Measurements from ENCODE around the gene SRSF4. TPM values are rescaled to one million over a fixed set of nuclear protein-coding genes. Genes with fewer than 3 reads are reported as not detected.

SRSF4 gene
- total and polyA plus RNA-seq, 10 of the 15 experiments (the other 5 are each of a cell fraction or from before 2014, with no cell fraction given): 17.2 to 107 (median 78.6) TPM

DNA sequence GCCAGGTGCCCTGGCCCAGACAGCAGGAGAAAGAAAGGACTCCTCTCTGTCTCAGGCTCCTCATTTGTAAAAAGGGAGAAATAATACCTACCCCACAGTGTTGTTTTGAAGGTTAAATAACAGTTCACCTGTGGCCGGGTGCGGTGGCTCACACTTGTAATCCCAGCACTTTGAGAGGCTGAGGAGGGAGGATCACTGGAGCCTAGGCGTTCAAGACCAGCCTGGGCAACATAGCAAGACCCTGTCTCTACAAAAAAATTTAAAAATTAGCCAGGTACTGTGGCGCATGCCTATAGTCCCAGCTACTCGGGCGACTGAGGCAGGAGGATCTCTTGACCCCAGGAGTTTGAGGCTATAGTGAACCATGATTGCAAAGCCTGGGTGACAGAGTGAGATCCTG is 55.5 kb downstream of the SRSF4 start (continued):
- TF ChIP-seq EGR1 (IDR thresholded peaks at IDR 0.05; ENCODE audit: borderline replicate concordance in 1 of 2, low read depth in 2 of 2, low read length in 2 of 2): no peak

DNA sequence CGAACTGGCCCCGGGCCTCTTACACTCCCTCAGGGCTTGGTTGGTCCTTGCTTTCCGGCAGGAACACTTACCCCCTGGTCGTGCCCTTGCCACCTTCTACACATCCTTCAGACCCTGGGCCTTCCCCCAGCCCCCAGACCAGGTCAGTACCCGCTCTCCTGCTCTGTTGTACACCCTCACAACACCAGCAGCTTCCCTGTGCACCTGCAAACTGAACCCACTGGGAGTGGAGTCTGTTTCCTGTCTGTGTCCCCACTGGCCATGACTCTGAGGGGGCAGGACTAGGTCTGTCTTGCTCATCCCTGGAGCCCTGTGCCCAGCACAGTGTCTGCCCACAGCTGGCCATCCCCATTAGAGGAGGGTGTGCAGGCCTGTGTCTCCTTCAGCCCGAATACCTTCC is 55.9 kb downstream of the SRSF4 start:
- in situ Hi-C loops (cut with MboI): no loop called here
- ChIA-PET POLR2A (no interaction called here), RAD21 (ENCODE audit: unreplicated experiment) (no interaction called here), SMC1A (ENCODE audit: uncharacterized antibody, unreplicated experiment) (no interaction called here), CTCF (no interaction called here)
- H3K9ac ChIP-seq (ENCODE audit: control insufficient read depth, insufficient read depth, low read length): no peak overlapping the region
- BruUV-seq (replicated peaks): no TSS peak
- FAIRE-seq: no peak
- no peak for TF ChIP-seq YBX1 (IDR thresholded peaks at IDR 0.05)
- TF ChIP-seq HCFC1 (IDR thresholded peaks at IDR 0.05; ENCODE audit: low read length): no peak
- TF ChIP-seq, protein P1, sequence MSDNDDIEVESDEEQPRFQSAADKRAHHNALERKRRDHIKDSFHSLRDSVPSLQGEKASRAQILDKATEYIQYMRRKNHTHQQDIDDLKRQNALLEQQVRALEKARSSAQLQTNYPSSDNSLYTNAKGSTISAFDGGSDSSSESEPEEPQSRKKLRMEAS (IDR thresholded peaks at IDR 0.05; ENCODE audit: low read depth, low read length): no peak
- TF ChIP-seq, protein P2, sequence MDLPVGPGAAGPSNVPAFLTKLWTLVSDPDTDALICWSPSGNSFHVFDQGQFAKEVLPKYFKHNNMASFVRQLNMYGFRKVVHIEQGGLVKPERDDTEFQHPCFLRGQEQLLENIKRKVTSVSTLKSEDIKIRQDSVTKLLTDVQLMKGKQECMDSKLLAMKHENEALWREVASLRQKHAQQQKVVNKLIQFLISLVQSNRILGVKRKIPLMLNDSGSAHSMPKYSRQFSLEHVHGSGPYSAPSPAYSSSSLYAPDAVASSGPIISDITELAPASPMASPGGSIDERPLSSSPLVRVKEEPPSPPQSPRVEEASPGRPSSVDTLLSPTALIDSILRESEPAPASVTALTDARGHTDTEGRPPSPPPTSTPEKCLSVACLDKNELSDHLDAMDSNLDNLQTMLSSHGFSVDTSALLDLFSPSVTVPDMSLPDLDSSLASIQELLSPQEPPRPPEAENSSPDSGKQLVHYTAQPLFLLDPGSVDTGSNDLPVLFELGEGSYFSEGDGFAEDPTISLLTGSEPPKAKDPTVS (IDR thresholded peaks at IDR 0.05; ENCODE audit: low read depth, low read length): no peak
- TF ChIP-seq ZNF384 (IDR thresholded peaks at IDR 0.05; ENCODE audit: borderline replicate concordance, low read depth, low read length): no peak
- no peak for TF ChIP-seq ZNF217 (IDR thresholded peaks at IDR 0.05)
- no peak for TF ChIP-seq NFYA (IDR thresholded peaks at IDR 0.05; ENCODE audit: borderline replicate concordance, low read depth, low read length)
- TF ChIP-seq ZNF207 (IDR thresholded peaks at IDR 0.05; ENCODE audit: borderline replicate concordance): no peak
- no peak for TF ChIP-seq POU2F2 (IDR thresholded peaks at IDR 0.05; ENCODE audit: borderline replicate concordance, low read depth, low read length)
- TF ChIP-seq SRF (IDR thresholded peaks at IDR 0.05; ENCODE audit: low read depth in 2 of 2, low read length in 2 of 2): no peak
- H2AFZ ChIP-seq (ENCODE audit: control insufficient read depth, low read depth, low read length): no peak overlapping the region
- no peak overlapping the region for H3K4me3 ChIP-seq
- intact Hi-C loops (cut with micrococcal nuclease; ENCODE audit: unreplicated experiment): no loop called here
- 35% methylated on average over 6 of the region's 6 CpGs for WGBS (ENCODE audit: insufficient coverage, insufficient replicate concordance, low lambda C conversion rate, missing lambda C conversion rate)
- H3K4me1 ChIP-seq (ENCODE audit: control insufficient read depth, insufficient read depth, low read length): no peaks in the 10 kb centered on the region
- H3K79me2 ChIP-seq (ENCODE audit: control insufficient read depth, insufficient read depth, low read length): no peaks in the 10 kb centered on the region
- peaks cover 6 to 16% of the 10 kb centered on the region in 2 experiments; a peak in 3 of 4 replicates for H3K27me3 ChIP-seq (replicated peaks in 1 of 2; ENCODE audit: control insufficient read depth in 2 of 2, insufficient read depth in 2 of 2, low read length in 1 of 2)
- no peak overlapping the region for H3K4me2 ChIP-seq (ENCODE audit: control insufficient read depth, insufficient read depth)
- DNase-seq (ENCODE audit: low read depth, low spot score): no peak
- H4K20me1 ChIP-seq (ENCODE audit: control insufficient read depth, insufficient read depth): no peaks in the 10 kb centered on the region; the same call in 1 of the 2 replicates
- no peaks in the 10 kb centered on the region for H3K36me3 ChIP-seq (ENCODE audit: control insufficient read depth in 2 of 2, insufficient read depth in 2 of 2, low read length in 1 of 2)
- no peak for ATAC-seq
- H3K27ac ChIP-seq (ENCODE audit: control insufficient read depth, insufficient read depth): no peak overlapping the region
- no peaks in the 10 kb centered on the region for H3K9me3 ChIP-seq (replicated peaks; ENCODE audit: control insufficient read depth, insufficient read depth, low read length)

Data from GM12878 (cell line).